SK-N-MC (cell line): ENCODE results near the gene TBC1D12.

Source experiments
- DNase-seq: peaks from one replicate; pipeline ENCODE4 v3.0.0-alpha.2; 2011; ENCODE audit warnings: low read depth, low spot score
- H3K27ac ChIP-seq: fragments of 200-600 bp; sonication (generic); 2 replicates; pipeline ENCODE4 v1.5.1; 2016; ENCODE audit warnings: mixed run types
- H3K36me3 ChIP-seq: fragments of 200-600 bp; sonication (generic); 2 replicates; pipeline ENCODE4 v1.6.1; 2017; ENCODE audit warnings: antibody characterized with exemption, low read length, mixed read lengths; ENCODE audit not compliant: insufficient read depth
- H3K4me3 ChIP-seq: fragments of 200-600 bp; sonication (generic); 2 replicates; pipeline ENCODE4 v1.5.1; 2016
- H3K9ac ChIP-seq: fragments of 200-600 bp; sonication (generic); 2 replicates; pipeline ENCODE4 v1.8.0; 2017; ENCODE audit warnings: mixed run types, mixed read lengths; ENCODE audit not compliant: insufficient read length
- H3K9me3 ChIP-seq: fragments of 200-600 bp; sonication (generic); 2 replicates; pipeline ENCODE4 v1.6.1; 2017; ENCODE audit warnings: low read depth, mild to moderate bottlenecking, antibody characterized with exemption, low read length, moderate library complexity, mixed read lengths
- EZH2 ChIP-seq: fragments of 200-600 bp; sonication (generic); IDR thresholded peaks from one replicate; pipeline ENCODE4 v1.6.1; 2017; ENCODE audit warnings: antibody characterized with exemption
- FOXP2 ChIP-seq: optimal IDR thresholded peaks from 2 replicates; pipeline ENCODE3; 2011; ENCODE audit warnings: mild to moderate bottlenecking, moderate library complexity; ENCODE audit not compliant: insufficient read depth; ENCODE audit errors: extremely low read length, control extremely low read depth
- POLR2AphosphoS5 ChIP-seq: IDR thresholded peaks from 2 replicates; pipeline ENCODE4 v1.6.1; 2012; ENCODE audit warnings: mild to moderate bottlenecking, low read depth, low read length, borderline replicate concordance

Gene TBC1D12

GRCh38 chr10:94487575-94487974 is 85.2 kb downstream of the TBC1D12 start:
- Histone ChIP-seq H3K27ac (no peak overlapping the region), H3K9me3 (no peaks in the 10 kb centered on the region), H3K9ac (no peak overlapping the region), H3K36me3 (no peaks in the 10 kb centered on the region), H3K4me3 (no peak overlapping the region)
- TF ChIP-seq EZH2 (no peak), POLR2AphosphoS5 (no peak), FOXP2 (no peak)
- no peak for DNase-seq

DNA sequence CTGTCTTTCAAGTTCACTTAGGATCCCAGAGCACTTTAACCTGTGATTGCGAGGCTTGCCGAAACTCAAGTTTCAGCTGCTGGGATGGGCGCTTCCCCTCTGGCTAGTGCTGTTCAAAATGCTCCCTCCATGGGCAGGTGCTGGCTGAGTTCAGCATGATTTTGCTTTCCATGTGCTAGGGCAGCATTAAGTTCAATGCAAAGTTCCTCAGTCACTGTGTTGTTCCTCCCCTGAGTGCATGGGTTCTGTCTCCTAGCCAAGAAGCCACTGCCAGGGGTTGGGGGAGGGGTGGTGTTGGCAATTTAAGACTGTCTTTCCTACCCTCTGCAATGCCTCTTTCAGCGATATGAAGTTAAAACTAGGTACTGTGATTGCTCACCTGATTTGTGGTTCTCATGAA is 86.8 kb downstream of the TBC1D12 start:
- H3K9ac ChIP-seq: no peak overlapping the region
- H3K9me3 ChIP-seq: no peaks in the 10 kb centered on the region
- no peak overlapping the region for H3K4me3 ChIP-seq
- no peak for TF ChIP-seq EZH2
- no peak for TF ChIP-seq POLR2AphosphoS5
- TF ChIP-seq FOXP2: no peak
- DNase-seq: no peak
- no peaks in the 10 kb centered on the region for H3K36me3 ChIP-seq
- no peak overlapping the region for H3K27ac ChIP-seq

DNA sequence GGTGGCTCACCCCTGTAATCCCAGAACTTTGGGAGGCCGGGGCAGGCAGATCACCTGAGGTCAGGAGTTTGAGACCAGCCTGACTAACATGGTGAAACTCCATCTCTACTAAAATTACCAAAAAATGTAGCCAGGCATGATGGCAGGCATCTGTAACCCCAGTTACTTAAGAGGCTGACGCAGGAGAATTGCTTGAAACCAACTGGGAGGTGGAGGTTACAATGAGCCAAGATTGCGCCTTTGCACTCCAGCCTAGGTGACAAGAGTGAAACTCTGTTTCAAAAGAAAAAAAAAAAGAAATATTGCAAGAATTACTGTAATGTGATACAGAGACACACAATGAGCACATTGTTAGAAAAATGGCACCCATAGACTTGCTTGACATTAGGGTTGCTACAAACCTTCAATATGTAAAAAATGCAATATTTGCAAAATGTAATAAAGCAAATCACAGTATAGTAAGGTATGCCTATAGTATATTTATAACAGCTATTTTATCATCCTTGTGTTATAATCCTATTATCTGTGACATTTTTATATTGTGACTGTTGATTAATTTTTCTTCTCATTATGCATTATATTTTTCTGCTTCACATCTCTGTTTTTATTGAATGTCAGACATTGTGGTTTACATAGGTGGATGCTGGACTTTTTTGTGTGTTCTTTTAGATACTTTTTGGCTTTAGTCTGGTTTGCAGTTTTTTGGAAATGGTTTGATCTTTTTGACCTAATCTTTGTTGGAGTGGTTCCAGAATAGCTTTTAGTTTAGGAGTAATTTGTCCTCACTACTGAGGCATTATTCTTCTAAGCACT is 87.8 kb downstream of the TBC1D12 start:
- TF ChIP-seq FOXP2 (no peak), POLR2AphosphoS5 (no peak), EZH2 (no peak)
- no peak overlapping the region for H3K9ac ChIP-seq
- H3K9me3 ChIP-seq: no peaks in the 10 kb centered on the region
- DNase-seq: no peak
- no peaks in the 10 kb centered on the region for H3K36me3 ChIP-seq
- H3K4me3 ChIP-seq: no peak overlapping the region
- H3K27ac ChIP-seq: no peak overlapping the region

- TF ChIP-seq FOXP2 (no peak), POLR2AphosphoS5 (no peak), EZH2 (no peak)
Observed at GRCh38 chr10:94490789-94491039, 88.4 kb downstream of the TBC1D12 start.

GRCh38 chr10:94493463-94493862 is 91.1 kb downstream of the TBC1D12 start:
- no peak overlapping the region for H3K27ac ChIP-seq
- TF ChIP-seq EZH2 (no peak), FOXP2 (no peak), POLR2AphosphoS5 (no peak)
- no peaks in the 10 kb centered on the region for H3K9me3 ChIP-seq
- DNase-seq: no peak
- no peaks in the 10 kb centered on the region for H3K36me3 ChIP-seq
- no peak overlapping the region for H3K9ac ChIP-seq
- no peak overlapping the region for H3K4me3 ChIP-seq

More at GRCh38 chr10:94490789-94491039, 88.4 kb downstream of the TBC1D12 start:
- Histone ChIP-seq H3K4me3 (no peak overlapping the region), H3K9ac (no peak overlapping the region), H3K36me3 (no peaks in the 10 kb centered on the region), H3K9me3 (no peaks in the 10 kb centered on the region), H3K27ac (no peak overlapping the region)
- no peak for DNase-seq

DNA sequence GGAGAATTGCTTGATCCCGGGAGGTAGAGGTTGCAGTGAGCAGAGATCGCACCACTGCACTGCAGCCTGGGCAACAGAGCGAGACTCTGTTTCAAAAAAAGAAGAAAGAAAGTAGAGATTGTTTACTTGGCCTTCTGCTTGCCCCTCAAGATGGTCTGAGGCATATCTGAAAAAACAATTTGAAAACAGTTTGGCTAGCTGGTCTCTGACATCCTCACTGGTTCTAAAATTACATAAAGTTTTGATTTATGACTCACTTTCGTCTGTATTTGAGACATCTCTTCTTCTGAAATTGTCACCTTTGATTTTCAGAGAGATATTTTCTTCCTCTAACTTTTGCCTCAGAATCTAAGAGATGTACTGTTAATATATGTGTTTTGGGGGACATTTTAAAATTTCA is 93.7 kb downstream of the TBC1D12 start:
- no peak for DNase-seq
- no peaks in the 10 kb centered on the region for H3K9me3 ChIP-seq
- no peak overlapping the region for H3K27ac ChIP-seq
- no peak overlapping the region for H3K9ac ChIP-seq
- H3K4me3 ChIP-seq: no peak overlapping the region
- TF ChIP-seq POLR2AphosphoS5 (no peak), FOXP2 (no peak), EZH2 (no peak)
- no peaks in the 10 kb centered on the region for H3K36me3 ChIP-seq

DNA sequence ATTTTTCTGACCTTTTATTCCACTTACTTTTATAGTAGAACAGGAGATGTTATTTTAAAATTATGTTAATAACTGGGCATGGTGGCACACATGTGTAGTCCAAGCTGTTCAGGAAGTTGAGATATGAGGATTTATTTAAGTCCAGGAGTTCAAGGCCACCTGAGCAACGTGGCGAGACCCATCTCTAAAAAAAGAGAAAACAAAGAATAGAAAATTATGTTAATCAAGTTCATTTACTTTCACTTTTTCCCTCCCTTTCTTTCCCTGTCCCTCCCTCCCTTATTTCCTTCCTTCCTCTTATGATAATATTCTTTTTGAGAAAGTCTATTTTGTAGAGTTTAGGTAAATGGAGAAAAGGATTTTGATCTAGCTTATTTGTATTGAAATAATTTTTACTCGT is 94.3 kb downstream of the TBC1D12 start:
- H3K4me3 ChIP-seq: no peak overlapping the region
- no peak overlapping the region for H3K9ac ChIP-seq
- DNase-seq: no peak
- no peak overlapping the region for H3K27ac ChIP-seq
- TF ChIP-seq EZH2: no peak
- TF ChIP-seq POLR2AphosphoS5: no peak
- TF ChIP-seq FOXP2: no peak
- H3K9me3 ChIP-seq: no peaks in the 10 kb centered on the region
- no peaks in the 10 kb centered on the region for H3K36me3 ChIP-seq

DNA sequence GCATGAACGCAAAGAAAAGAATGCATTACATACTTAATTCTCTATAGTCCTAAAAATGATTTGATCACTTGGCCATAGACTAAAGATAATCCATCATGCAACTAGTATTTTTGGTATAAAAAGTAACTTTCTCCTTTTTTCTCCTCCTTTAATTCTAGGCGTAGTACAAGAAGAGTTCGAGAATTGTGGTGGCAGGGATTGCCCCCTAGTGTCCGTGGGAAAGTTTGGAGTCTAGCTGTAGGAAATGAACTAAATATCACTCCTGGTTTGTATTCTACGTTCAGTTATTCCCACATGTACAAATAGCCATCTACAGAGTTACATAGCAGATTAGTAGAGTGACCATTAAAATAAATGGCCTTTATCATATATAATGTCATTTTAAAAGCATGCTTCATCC is 97.7 kb downstream of the TBC1D12 start:
- H3K36me3 ChIP-seq: no peaks in the 10 kb centered on the region
- no peak overlapping the region for H3K4me3 ChIP-seq
- no peak for DNase-seq
- TF ChIP-seq POLR2AphosphoS5 (no peak), EZH2 (no peak), FOXP2 (no peak)
- H3K9ac ChIP-seq: no peak overlapping the region
- no peaks in the 10 kb centered on the region for H3K9me3 ChIP-seq
- H3K27ac ChIP-seq: no peak overlapping the region

- Histone ChIP-seq H3K36me3 (no peaks in the 10 kb centered on the region), H3K9me3 (no peaks in the 10 kb centered on the region), H3K9ac (no peak overlapping the region), H3K4me3 (no peak overlapping the region), H3K27ac (no peak overlapping the region)
- DNase-seq: no peak
- TF ChIP-seq EZH2 (no peak), FOXP2 (no peak), POLR2AphosphoS5 (no peak)
Observed at GRCh38 chr10:94521276-94522250, 119.2 kb downstream of the TBC1D12 start.
